ENCODE data around the gene PROK1. TPM values are rescaled to one million over a fixed set of nuclear protein-coding genes. Genes with fewer than 3 reads are reported as not detected.
"Not testable (repeated sequence)": the region's sequence is repeated elsewhere in the genome, so short reads cannot be mapped to it uniquely, and the experiment has no call there.

PROK1 gene
- 0.17 TPM for polyA plus RNA-seq (2013, experiment 1 of 2)
- polyA plus RNA-seq (2013, experiment 2 of 2): 0.11 TPM

DNA sequence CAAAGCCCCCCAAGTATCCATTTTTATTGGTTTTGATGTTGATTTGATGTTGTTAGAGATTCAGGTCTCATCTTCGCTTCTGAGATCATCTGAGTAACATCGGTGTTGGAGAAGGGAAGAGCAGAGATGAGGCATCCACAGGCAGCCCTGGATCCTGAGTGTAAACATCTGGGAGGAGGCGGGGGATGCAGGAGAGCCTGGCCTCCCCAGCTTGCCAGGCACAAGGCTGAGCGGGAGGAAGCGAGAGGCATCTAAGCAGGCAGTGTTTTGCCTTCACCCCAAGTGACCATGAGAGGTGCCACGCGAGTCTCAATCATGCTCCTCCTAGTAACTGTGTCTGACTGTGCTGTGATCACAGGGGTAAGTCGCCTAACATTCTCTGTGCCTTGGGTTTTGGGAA, at the start of gene PROK1:
PROK1 (plus strand) TSS at position 221 of the 400 bp plus-strand sequence; CDS start at position 289, 68 bp downstream.
- H3K4me2 ChIP-seq (ENCODE audit: low read length, poor library complexity, severe bottlenecking): no peak within 1 kb of the TSS
- peak within 1 kb of the TSS; percentile 4 for H4K91ac ChIP-seq (ENCODE audit: low read length)
- H2AFZ ChIP-seq (ENCODE audit: low read depth, low read length): no peak within 1 kb of the TSS
- no peak within 1 kb of the TSS for H3K23ac ChIP-seq (ENCODE audit: low read length in 2 of 2)
- H2AK5ac ChIP-seq (ENCODE audit: low read length, severe bottlenecking): no peak within 1 kb of the TSS
- DNase-seq: no peak
- no peaks in the 10 kb centered on the region for H3K4me1 ChIP-seq (ENCODE audit: control insufficient read depth, insufficient read depth, low read depth, low read length)
- H3K27ac ChIP-seq (ENCODE audit: low read length, poor library complexity, severe bottlenecking): no peak within 1 kb of the TSS
- no peak within 1 kb of the TSS for H3K9ac ChIP-seq (ENCODE audit: low read length)
- H3K9me3 ChIP-seq (ENCODE audit: control insufficient read depth, low read length): no peaks in the 10 kb centered on the region
- H3K18ac ChIP-seq (ENCODE audit: low read depth in 1 of 2, low read length in 2 of 2): no peak within 1 kb of the TSS
- H2BK12ac ChIP-seq (ENCODE audit: low read length in 2 of 2): peak within 1 kb of the TSS in 1 of 2 experiments; percentile 12
- H2BK15ac ChIP-seq (ENCODE audit: low read depth, poor library complexity, severe bottlenecking): no peak within 1 kb of the TSS
- H3K79me1 ChIP-seq (replicated peaks; ENCODE audit: low read length, poor library complexity, severe bottlenecking): no peaks in the 10 kb centered on the region
- peaks cover 79 to 83% of the 10 kb centered on the region in 2 experiments for H3K27me3 ChIP-seq (ENCODE audit: control insufficient read depth in 1 of 2, insufficient read depth in 1 of 2, low read length in 2 of 2)
- no peaks in the 10 kb centered on the region for H3K36me3 ChIP-seq (ENCODE audit: control insufficient read depth in 1 of 2, insufficient read depth in 2 of 2, low read depth in 1 of 2, low read length in 2 of 2)
- 86% methylated on average over 8 of the region's 8 CpGs for WGBS
- no peak within 1 kb of the TSS for H2BK120ac ChIP-seq (ENCODE audit: low read depth, low read length)
- H3K4me3 ChIP-seq (ENCODE audit: insufficient read depth in 1 of 2, low read depth in 1 of 2, low read length in 2 of 2): no peak within 1 kb of the TSS
- peak within 1 kb of the TSS in 1 of 2 experiments; percentile 69 for H3K14ac ChIP-seq (ENCODE audit: low read length in 2 of 2)
- H2BK5ac ChIP-seq (ENCODE audit: low read depth, low read length, poor library complexity, severe bottlenecking): no peak within 1 kb of the TSS
- no peak within 1 kb of the TSS for H4K8ac ChIP-seq (ENCODE audit: low read length)
- no peak within 1 kb of the TSS for H3K4ac ChIP-seq (ENCODE audit: low read depth in 1 of 2, low read length in 2 of 2)

GRCh38 chr1:110403805-110404204, 47.1 kb upstream of the PROK1 start:
- Histone ChIP-seq H3K4me2 (ENCODE audit: low read length, poor library complexity, severe bottlenecking) (no peak overlapping the region), H2BK15ac (ENCODE audit: low read depth, poor library complexity, severe bottlenecking) (no peak overlapping the region), H2BK120ac (ENCODE audit: low read depth, low read length) (no peak overlapping the region), H3K23ac (ENCODE audit: low read length in 2 of 2) (no peak overlapping the region), H2BK12ac (ENCODE audit: low read length in 2 of 2) (no peak overlapping the region), H3K4me3 (ENCODE audit: insufficient read depth in 1 of 2, low read depth in 1 of 2, low read length in 2 of 2) (no peak overlapping the region), H3K4me1 (ENCODE audit: control insufficient read depth, insufficient read depth, low read depth, low read length) (no peaks in the 10 kb centered on the region), H3K79me1 (replicated peaks; ENCODE audit: low read length, poor library complexity, severe bottlenecking) (peaks cover 6% of the 10 kb centered on the region), H4K91ac (ENCODE audit: low read length) (no peak overlapping the region), H3K9me3 (ENCODE audit: control insufficient read depth, low read length) (no peaks in the 10 kb centered on the region), H3K27ac (ENCODE audit: low read length, poor library complexity, severe bottlenecking) (no peak overlapping the region), H3K9ac (ENCODE audit: low read length) (no peak overlapping the region), H3K14ac (ENCODE audit: low read length in 2 of 2) (no peak overlapping the region), H4K8ac (ENCODE audit: low read length) (no peak overlapping the region), H3K27me3 (ENCODE audit: control insufficient read depth in 1 of 2, insufficient read depth in 1 of 2, low read length in 2 of 2) (no peaks in the 10 kb centered on the region), H2AFZ (ENCODE audit: low read depth, low read length) (no peak overlapping the region), H2AK5ac (ENCODE audit: low read length, severe bottlenecking) (no peak overlapping the region), H3K18ac (ENCODE audit: low read depth in 1 of 2, low read length in 2 of 2) (no peak overlapping the region), H2BK5ac (ENCODE audit: low read depth, low read length, poor library complexity, severe bottlenecking) (no peak overlapping the region), H3K36me3 (ENCODE audit: control insufficient read depth in 1 of 2, insufficient read depth in 2 of 2, low read depth in 1 of 2, low read length in 2 of 2) (peaks cover 17 to 62% of the 10 kb centered on the region in 2 experiments), H3K4ac (ENCODE audit: low read depth in 1 of 2, low read length in 2 of 2) (no peak overlapping the region)
- DNase-seq: no peak
- WGBS: 97% methylated on average over 4 of the region's 5 CpGs

- no peak overlapping the region for H3K4me3 ChIP-seq (ENCODE audit: insufficient read depth in 1 of 2, low read depth in 1 of 2, low read length in 2 of 2)
- H4K91ac ChIP-seq (ENCODE audit: low read length): no peak overlapping the region
- H2AFZ ChIP-seq (ENCODE audit: low read depth, low read length): no peak overlapping the region
- peaks cover 17 to 58% of the 10 kb centered on the region in 2 experiments for H3K36me3 ChIP-seq (ENCODE audit: control insufficient read depth in 1 of 2, insufficient read depth in 2 of 2, low read depth in 1 of 2, low read length in 2 of 2)
- H3K14ac ChIP-seq (ENCODE audit: low read length in 2 of 2): no peak overlapping the region
- no peaks in the 10 kb centered on the region for H3K4me1 ChIP-seq (ENCODE audit: control insufficient read depth, insufficient read depth, low read depth, low read length)
- H2AK5ac ChIP-seq (ENCODE audit: low read length, severe bottlenecking): no peak overlapping the region
- no peak overlapping the region for H2BK120ac ChIP-seq (ENCODE audit: low read depth, low read length)
- H3K79me1 ChIP-seq (replicated peaks; ENCODE audit: low read length, poor library complexity, severe bottlenecking): peaks cover 6% of the 10 kb centered on the region
- DNase-seq: no peak
- peak overlapping the region; percentile 27 for H3K9ac ChIP-seq (ENCODE audit: low read length)
- 100% methylated on average over 4 of the region's 4 CpGs for WGBS
- H3K9me3 ChIP-seq (ENCODE audit: control insufficient read depth, low read length): no peaks in the 10 kb centered on the region
- no peak overlapping the region for H3K18ac ChIP-seq (ENCODE audit: low read depth in 1 of 2, low read length in 2 of 2)
- no peak overlapping the region for H3K4me2 ChIP-seq (ENCODE audit: low read length, poor library complexity, severe bottlenecking)
- H2BK5ac ChIP-seq (ENCODE audit: low read depth, low read length, poor library complexity, severe bottlenecking): no peak overlapping the region
- H2BK15ac ChIP-seq (ENCODE audit: low read depth, poor library complexity, severe bottlenecking): no peak overlapping the region
- no peak overlapping the region for H3K27ac ChIP-seq (ENCODE audit: low read length, poor library complexity, severe bottlenecking)
- H4K8ac ChIP-seq (ENCODE audit: low read length): no peak overlapping the region
- no peak overlapping the region for H3K23ac ChIP-seq (ENCODE audit: low read length in 2 of 2)
- H2BK12ac ChIP-seq (ENCODE audit: low read length in 2 of 2): no peak overlapping the region
- H3K27me3 ChIP-seq (ENCODE audit: control insufficient read depth in 1 of 2, insufficient read depth in 1 of 2, low read length in 2 of 2): no peaks in the 10 kb centered on the region
- H3K4ac ChIP-seq (ENCODE audit: low read depth in 1 of 2, low read length in 2 of 2): no peak overlapping the region
These were observed 46.5 kb upstream of the PROK1 start for GRCh38 chr1:110404401-110404800.

DNA sequence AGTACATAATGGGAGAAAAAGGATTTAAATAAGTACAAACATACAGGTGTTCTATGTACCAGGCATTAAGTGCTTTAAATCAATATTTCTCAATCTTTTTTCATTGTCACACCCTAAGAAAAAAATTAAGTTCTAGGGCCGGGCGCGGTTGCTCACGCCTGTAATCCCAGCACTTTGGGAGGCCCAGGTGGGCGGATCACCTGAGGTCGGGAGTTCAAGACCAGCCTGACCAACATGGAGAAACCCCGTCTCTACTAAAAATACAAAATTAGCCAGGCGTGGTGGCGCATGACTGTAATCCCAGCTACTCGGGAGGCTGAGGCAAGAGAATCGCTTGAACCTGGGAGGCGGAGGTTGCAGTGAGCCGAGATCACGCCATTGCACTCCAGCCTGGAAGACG, 44.5 kb upstream of the PROK1 start:
- not testable (repeated sequence) for H3K23ac ChIP-seq (ENCODE audit: low read length in 2 of 2); H2AFZ ChIP-seq (ENCODE audit: low read depth, low read length); DNase-seq; H3K14ac ChIP-seq (ENCODE audit: low read length in 2 of 2); H2AK5ac ChIP-seq (ENCODE audit: low read length, severe bottlenecking); H2BK120ac ChIP-seq (ENCODE audit: low read depth, low read length); H2BK5ac ChIP-seq (ENCODE audit: low read depth, low read length, poor library complexity, severe bottlenecking); H3K27me3 ChIP-seq (ENCODE audit: control insufficient read depth in 1 of 2, insufficient read depth in 1 of 2, low read length in 2 of 2); H3K4me1 ChIP-seq (ENCODE audit: control insufficient read depth, insufficient read depth, low read depth, low read length); H3K9me3 ChIP-seq (ENCODE audit: control insufficient read depth, low read length); H3K27ac ChIP-seq (ENCODE audit: low read length, poor library complexity, severe bottlenecking); H3K79me1 ChIP-seq (replicated peaks; ENCODE audit: low read length, poor library complexity, severe bottlenecking); H2BK12ac ChIP-seq (ENCODE audit: low read length in 2 of 2); H2BK15ac ChIP-seq (ENCODE audit: low read depth, poor library complexity, severe bottlenecking); H4K8ac ChIP-seq (ENCODE audit: low read length); H4K91ac ChIP-seq (ENCODE audit: low read length); H3K4ac ChIP-seq (ENCODE audit: low read depth in 1 of 2, low read length in 2 of 2); H3K18ac ChIP-seq (ENCODE audit: low read depth in 1 of 2, low read length in 2 of 2)
- peak overlapping the region; percentile 69 for H3K4me2 ChIP-seq (ENCODE audit: low read length, poor library complexity, severe bottlenecking)
- 93% methylated on average over 8 of the region's 15 CpGs for WGBS
- peaks cover 11 to 40% of the 10 kb centered on the region in 2 experiments for H3K36me3 ChIP-seq (ENCODE audit: control insufficient read depth in 1 of 2, insufficient read depth in 2 of 2, low read depth in 1 of 2, low read length in 2 of 2)
- peak overlapping the region; percentile 96 for H3K9ac ChIP-seq (ENCODE audit: low read length)
- H3K4me3 ChIP-seq (ENCODE audit: insufficient read depth in 1 of 2, low read depth in 1 of 2, low read length in 2 of 2): peak overlapping the region in 1 of 2 experiments; percentile 90
